ENCODE data around the gene PTX3.

Gene PTX3

GRCh38 chr3:157436583-157437291, at the start of gene PTX3:
Gene PTX3 (plus strand): TSS chr3:157436850. CDS start chr3:157436934, 84 bp downstream.
- DNase-seq: no peak

- DNase-seq: no peak
These were observed 48.8 kb upstream of the PTX3 start for GRCh38 chr3:157387708-157388435.

- DNase-seq: no peak
These were observed 47.7 kb upstream of the PTX3 start for GRCh38 chr3:157388976-157389375.

- DNase-seq: no peak
These were observed 45.7 kb upstream of the PTX3 start for GRCh38 chr3:157390713-157391515.

GRCh38 chr3:157392104-157392503, 44.5 kb upstream of the PTX3 start:
- no peak for DNase-seq

- no peak for DNase-seq
These were observed 43.5 kb upstream of the PTX3 start for GRCh38 chr3:157393113-157393512.

- DNase-seq: no peak
These were observed 42.2 kb upstream of the PTX3 start for GRCh38 chr3:157394411-157394810.

- DNase-seq: no peak
These were observed 38.1 kb upstream of the PTX3 start for GRCh38 chr3:157398598-157398997.

- DNase-seq: no peak
These were observed 32.3 kb upstream of the PTX3 start for GRCh38 chr3:157404381-157404780.

GRCh38 chr3:157405457-157405856, 31.2 kb upstream of the PTX3 start:
- no peak for DNase-seq

- DNase-seq: no peak
These were observed 30.3 kb upstream of the PTX3 start for GRCh38 chr3:157406394-157406793.

- DNase-seq: no peak
These were observed 28.9 kb upstream of the PTX3 start for GRCh38 chr3:157407769-157408168.

GRCh38 chr3:157408499-157409149, 28.0 kb upstream of the PTX3 start:
- no peak for DNase-seq

- no peak for DNase-seq
These were observed 27.1 kb upstream of the PTX3 start for GRCh38 chr3:157409516-157409915.

GRCh38 chr3:157410945-157411344, 25.7 kb upstream of the PTX3 start:
- DNase-seq: no peak

GRCh38 chr3:157412323-157412855, 24.3 kb upstream of the PTX3 start:
- DNase-seq: no peak

- no peak for DNase-seq
These were observed 21.8 kb upstream of the PTX3 start for GRCh38 chr3:157414861-157415260.

GRCh38 chr3:157416347-157417087, 20.1 kb upstream of the PTX3 start:
- DNase-seq: no peak

- no peak for DNase-seq
These were observed 19.4 kb upstream of the PTX3 start for GRCh38 chr3:157417247-157417646.

- DNase-seq: no peak
These were observed 18.5 kb upstream of the PTX3 start for GRCh38 chr3:157418104-157418503.

GRCh38 chr3:157420606-157421130, 16.0 kb upstream of the PTX3 start:
- DNase-seq: no peak

- DNase-seq: no peak
These were observed 13.3 kb upstream of the PTX3 start for GRCh38 chr3:157423337-157423736.

Data from activated CD4-positive, alpha-beta T cell treated with anti-CD3 and anti-CD28 coated beads for 48 hours (primary cell).